AML-193 (cell line): ENCODE data around the gene SUMF1.

Experiments used
- DNase-seq, 2 experiments: peaks; one replicate each; lab custom pipeline; 2025; lab: John Stamatoyannopoulos, UW

The SUMF1 gene

DNA sequence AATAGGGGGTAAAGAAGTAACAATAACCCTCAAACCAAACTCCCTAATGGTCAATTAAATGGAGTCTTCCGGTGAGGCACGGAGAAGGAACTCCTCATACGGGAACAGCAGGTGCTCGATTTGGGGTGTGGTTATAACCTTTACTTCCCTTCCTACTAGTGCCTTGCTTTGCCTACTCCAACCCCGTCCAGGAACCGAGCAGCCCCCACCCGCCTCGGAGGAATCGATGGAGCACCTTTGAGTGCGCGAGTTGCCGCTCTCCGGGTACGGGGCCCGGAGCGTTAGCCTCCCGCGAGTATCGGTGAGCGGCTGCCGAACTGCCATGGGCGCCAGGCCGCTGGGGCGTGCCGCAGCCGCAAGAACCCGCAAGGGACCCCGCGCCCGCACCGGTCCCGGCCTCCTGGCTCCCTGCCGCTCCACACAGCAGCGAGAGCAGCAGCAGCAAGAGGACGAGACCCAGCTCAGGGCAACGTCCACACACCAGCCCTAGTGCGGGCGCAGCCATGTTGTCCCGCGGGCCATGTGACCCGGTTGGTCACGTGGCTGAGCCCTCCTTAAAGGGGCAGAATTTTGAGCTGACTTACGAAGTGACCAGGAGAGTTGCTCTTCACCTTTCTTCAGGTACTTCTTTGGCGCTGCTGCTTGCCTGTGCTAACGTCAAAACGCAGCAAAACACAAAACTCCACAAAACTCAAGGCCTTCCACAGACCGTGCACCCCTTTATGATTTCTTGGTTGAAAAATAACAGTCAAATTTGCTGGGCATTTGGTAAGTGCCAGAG is at the start of gene SUMF1:
SUMF1 (minus strand) TSS at position 529 of the 781 bp plus-strand sequence; CDS start at position 505, 24 bp downstream.
- DNase-seq, result peak; percentile 72 to 76

DNA sequence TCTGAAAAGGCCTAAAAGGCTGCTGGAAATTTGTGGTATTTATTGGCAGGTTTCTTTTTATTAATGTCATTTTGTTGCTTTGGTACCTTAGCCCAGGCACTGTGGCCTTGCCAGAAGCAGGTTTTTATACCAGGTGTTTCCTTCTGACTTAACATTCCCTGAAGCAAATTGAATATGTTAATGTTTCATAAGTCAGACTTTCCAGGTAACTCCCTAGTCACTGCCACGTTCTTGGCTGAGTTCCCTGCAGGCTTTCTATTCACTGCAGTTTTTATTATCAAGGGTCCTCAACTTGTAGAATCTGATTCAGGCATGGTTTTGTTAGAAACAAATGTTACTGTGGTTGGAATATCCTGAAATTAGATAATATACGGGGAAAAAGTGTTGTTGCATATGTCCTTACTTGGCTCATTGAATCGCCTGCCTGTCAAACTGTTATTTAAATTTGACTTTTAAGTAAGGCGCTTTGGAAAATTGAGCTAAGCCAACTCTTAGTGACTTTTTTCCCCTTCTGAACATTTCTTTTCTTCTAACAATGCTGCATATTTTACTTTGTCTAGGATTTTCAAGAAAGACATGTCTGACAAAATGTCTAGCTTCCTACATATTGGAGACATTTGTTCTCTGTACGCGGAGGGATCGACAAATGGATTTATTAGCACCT is 49.0 kb upstream of the SUMF1 start:
- no peak for DNase-seq

DNA sequence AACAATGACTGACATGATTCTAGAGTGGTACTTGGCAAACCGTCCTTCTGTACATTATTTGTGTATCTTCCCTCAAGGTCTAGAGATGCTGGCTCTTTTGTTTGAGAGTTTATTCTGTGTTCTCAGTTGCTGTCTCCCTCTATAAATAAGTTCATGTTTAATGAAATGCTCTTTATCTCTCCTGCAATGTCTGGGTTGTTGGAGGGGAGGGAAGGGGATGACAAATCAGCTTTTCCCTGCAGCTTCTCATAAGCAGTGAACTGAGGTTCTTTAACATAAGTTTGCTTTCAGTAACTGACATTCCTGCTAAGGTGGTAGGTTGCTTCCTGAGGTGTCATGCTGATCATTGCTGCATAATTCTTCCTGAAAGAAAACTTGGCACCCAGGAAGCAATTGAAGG is 47.8 kb upstream of the SUMF1 start:
- DNase-seq, result no peak

DNA sequence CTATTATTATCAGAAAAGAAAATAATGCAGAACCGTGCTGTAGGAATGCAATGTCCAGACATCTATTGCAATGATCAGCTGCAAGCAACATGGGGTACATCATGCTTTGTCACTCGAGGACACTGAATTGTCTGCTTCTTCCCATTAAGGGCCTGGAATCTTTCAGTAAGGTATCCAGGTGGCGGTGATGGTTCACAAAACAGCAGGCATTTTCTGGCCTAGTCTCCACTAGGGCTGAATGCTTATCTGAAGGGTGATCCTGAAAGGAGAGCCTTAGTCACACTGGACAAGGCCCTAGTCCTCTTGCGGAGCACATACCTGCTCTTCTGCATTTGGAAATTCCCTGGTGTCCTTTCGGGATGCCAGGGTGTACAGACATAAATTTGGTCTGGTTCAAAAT is 47.3 kb upstream of the SUMF1 start:
- DNase-seq, result no peak

DNA sequence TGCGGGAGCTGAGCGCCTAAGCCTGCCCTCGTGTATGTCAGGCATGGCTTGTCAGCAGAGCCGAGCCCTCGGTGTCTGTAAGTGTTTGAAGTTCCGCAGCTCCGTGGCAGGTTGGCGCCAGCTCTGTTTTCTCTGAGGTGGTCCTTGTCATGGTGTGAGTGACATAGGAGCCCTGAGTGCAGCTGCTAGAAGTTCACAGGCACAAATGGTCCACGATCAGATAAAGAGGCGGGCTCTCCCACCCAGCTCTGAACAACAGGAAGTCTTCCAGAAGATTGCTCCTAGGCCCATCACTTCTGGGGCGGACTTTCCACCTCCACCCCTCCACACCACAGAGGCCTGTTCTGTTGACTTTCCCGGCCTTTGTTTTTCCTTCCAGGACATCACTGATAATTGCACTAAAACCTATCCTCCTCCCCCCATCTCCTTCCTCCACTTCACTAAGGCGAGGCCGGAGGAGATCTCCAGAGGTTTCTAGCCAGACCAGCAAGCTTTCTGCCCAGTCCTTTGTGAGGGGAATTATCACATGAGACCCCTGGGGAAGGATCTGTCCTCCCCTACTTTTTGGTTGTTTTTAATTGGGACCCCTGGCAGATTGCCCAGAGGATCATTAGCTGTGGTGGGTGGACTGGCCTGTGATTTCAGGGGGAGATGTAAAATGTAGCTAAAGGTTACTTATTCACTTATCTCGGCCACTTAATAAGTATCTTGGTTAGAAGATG is 46.0 kb upstream of the SUMF1 start:
- no peak for DNase-seq

DNA sequence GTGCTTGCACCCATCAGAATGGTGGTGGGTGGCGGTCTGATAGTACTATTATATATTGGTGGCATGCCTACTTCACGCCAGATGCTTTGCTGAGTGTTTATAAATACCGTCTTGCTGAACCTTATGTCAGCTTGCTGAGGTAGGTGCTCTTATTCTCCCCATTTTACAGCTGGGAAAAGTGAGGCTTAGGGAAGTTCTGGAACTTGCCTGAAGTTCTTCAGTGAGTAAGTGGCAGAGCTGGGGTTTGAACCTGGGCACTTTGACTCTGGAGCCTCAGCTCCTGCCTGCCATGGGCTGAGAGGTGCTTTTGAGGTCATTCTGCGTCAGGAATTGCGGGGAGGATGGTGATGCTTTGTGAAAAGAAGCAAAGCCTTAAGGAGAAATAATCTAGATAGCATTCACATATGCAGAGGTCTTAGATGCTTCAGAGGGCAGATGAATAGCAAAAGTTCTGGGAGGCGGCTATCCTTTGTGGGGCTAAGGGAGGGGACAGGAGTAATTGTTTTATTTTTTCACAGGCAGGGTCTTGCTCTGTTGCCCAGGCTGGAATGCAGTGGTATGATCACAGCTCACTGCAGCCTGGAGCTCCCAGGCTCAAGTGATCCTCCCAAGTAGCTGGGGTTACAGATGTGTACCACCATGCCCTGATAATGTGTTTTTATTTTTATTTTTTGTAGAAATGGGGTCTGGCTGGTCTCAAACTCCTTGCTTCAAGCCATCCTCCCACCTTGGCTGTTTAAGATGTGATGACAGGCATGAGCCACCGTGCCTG is 44.6 kb upstream of the SUMF1 start:
- DNase-seq, result no peak

DNA sequence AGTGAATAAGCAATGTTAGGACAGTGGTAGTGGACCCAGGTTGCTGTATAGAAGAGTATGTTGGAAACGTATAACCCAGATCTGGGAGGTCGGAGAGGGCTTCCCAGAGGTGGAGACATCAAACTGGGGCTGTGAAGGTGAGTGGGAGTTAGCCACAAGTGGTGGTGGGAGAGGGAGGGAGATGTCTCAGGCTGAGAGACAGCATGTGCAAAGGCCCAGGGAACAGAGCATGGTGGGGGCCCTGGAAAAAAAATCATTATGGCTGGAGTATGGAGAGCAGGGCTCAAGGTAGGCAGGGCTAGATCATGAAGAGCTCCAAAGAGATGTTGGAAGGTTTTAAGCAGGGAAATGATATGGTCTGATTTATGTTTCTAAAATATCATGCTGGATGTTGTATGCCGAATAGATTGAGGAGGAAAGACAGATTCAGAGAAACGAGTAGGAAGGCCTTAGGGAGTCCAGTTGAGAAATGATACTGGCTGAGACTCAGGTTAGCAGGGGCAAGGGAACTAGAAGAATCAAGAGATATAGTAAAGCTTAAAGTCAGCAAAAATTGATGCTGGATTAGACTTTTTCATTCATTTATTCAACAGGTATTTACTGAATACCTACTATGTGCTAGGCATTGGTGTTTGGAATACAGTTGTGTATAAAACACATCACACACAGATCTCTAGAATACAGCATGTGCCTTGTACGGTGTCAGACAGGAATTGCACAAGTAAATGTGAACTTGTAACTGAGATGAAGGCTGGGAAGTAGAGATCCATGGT is 43.1 kb upstream of the SUMF1 start:
- no peak for DNase-seq

DNA sequence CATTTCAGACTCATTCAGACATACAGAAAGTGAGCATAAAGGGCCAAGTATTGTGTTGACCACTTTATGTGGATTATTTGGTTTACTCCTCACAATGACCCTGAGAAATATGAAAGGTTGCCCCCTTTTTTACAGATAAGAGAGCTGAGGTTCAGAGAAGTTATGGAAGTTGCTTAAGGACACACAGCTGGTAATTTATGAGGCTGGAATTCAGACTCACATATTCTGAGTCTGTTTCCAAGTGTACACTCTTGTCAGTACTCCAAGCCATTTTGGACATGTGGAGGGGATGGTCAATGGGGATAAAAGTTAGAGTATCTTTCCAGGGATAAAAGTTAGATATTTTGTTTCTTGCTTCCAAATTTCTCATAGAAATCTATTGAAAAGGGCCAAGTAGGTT is 42.0 kb upstream of the SUMF1 start:
- no peak for DNase-seq

DNA sequence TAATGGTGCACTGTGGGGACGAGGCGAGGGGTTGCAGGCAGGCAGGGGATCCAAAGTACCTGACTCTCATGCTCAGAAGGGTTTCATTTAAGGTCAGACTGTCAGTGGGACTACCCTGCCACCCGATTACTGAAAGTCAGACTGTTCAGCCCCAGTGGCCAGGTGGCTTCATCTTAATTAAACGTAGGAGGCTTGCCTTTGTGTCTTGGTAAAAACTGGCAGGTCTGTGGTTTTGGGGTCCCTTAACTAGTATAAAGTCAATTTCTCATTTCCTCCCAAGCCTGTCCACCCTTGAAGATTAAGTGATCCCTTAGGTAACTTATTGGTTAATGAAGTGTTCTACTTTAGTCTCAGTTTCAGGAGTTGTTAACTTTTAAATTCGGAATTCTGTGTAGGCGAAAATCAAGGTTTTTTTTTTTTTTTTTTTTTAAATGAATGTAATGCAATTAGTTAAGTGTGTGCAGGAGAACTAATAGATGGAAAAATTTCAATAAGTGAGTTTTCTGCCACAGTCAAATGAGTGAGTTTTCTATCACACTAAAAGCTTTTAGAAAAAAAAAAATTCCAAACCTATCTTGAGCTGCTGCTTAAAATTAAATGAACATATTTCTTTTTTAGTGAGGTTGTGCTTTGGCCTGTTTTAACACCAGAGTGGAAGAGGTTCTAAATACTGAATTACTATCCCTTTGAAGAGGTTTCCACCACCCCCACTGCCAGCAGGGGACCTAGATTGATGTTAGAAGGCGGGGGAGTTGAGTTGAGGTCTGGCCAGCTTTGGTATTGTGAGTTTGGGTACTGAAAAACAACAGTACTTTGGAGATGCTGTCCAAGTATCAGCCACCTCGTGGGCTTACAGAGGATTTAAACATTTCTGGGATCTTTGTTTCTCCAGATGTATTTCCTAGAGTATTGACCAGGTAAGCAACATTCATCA is 41.2 kb upstream of the SUMF1 start:
- DNase-seq, result no peak

DNA sequence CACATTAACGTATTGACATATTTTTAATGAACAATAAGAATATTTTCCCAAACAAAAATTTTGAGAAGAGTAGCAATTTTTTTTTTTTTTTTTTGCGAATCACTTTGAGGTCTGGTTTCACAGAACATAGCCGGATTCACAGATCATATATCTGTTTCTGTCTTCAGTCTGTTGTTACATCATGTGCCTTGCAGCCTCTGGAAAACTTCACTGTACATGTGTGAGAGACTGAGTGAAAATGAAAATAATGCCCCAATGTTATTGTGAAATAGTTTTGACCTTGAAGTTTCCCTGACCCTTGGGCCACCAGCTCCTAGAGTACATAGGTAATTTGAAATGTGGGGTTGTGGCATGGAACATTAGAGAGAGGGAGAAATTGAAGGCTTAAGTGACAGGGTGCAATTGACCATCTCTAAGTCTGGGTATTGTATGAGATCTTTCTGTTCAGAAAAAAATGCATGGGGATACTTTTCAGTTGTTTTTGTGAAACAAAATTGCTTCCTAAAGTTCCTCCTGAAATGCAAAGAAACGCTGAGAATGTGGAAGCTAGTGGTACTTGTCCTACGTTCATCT is 40.0 kb upstream of the SUMF1 start:
- peak; percentile 24 to 45 for DNase-seq

DNA sequence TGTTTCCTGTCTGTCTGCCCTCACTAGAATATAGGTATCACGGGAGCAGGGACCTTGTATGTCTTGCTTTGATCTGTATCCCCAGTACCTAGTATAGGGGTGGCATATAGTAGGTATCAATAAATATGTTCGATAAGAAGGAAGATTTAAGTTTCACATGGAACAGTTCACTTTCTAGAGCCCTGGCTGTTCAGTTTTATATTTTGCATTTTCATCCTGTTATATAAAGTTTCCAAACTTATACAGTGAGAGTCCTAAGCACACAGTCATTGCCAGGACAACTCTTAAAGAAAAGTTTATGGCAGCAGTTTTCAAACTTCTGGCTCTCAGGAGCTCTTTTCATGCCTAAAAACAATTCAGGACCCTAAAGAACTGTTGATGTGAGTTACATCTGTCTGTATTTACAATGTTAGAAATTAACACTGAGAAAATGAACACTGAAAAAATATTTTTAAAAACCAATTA is 39.5 kb upstream of the SUMF1 start:
- no peak for DNase-seq

DNA sequence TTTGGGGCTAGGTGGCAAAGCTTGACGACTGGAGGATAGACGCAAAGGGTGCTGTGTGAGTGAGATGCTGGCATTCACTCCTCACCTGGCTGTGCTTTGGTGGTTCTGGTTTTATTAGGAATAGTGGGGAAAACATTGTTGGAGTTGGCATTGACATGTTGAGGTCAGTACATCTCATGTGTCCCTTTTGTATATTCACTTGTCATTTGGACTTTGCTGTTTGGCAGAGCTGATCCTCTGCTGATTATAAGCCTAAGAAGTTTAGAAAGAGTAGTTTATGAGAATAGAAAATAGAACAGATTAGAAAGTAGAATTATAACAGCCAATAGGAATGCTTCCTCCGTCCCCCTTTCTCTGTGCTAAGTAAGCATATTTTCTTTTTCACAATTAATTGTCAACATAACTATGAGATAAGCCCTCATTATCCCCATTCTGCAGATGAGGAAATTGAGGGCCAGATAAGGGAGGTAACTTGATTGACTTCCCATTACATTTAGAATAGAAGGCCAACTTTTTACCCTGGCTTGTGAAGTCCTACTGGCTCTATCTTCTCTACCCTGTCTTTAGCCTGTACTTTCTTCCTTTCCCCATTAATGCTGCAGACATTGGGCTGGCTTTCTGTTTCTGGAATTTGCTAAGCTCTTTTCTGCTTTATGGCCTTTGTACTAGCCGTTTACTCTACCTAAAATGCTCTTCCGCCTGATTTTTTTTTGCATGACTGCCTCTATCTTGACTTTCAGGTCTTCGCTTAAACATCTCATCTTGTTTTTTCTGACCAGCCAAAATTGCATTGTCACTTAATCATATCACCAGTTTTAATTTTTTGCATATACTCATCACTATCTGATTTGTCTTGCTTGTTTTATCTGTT is 38.9 kb upstream of the SUMF1 start:
- no peak for DNase-seq

DNA sequence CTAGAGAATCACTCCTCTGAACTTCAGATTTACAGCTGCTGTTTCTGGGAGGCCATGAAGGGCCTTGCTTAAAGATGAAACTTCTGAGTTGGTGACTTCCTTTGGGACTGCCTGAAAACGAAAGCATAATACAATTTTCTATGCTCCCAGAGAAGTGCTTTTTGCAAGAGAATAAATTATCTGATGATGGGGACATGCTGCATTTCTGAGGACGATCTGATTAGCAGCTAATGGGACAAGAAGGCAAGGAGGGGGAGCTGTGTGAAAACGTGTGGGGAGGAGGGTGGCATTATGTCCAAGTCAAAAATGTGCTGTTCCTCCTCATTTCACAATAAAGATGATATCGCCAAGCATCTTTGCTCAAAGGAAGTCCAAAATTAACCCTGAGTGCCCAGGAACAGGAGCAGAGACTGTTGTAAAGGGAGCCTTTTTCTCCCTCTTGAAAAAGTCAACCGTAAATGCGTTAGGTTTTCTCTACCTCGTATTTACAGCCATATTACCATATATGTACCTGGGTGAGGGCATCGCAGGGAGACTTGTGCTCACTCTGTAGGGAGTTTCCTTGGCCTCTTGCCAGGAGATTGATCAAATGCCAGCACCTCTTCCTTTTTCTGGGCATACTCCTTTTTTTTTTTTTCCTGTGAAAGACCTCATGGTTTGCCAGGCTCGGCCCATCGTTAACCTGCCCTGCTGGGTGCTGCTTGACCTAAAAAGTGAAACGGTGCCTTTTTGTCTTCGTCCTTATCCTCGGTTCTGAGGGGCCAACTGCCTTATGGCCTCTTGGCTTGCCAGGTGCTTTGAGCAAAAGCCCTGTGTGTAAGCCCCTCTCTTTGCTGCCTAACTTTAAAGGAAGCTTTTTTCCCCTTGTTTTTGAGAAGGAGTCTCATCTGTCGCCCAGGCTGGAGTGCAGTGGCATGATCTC is 37.5 kb upstream of the SUMF1 start:
- DNase-seq, result peak; percentile 69 to 73

DNA sequence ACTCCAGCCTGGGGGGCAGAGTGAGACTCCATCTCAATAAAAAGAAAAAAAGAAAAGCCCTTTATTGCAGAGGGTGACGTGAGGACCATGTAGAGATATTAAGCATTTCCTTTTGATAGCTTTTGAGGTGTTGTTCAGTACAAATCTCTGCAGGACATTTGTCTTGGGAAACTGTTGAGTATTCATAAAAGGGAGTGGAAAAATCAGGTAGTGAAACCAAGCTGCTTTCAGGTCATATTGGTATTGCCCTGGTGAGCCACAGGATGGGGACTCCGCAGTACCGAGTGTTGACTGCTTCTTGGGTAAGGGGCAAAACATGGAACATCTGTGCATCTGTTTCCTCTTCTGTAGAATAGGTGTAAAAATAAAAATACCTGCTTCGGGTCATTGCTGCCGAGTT is 36.0 kb upstream of the SUMF1 start:
- no peak for DNase-seq

DNA sequence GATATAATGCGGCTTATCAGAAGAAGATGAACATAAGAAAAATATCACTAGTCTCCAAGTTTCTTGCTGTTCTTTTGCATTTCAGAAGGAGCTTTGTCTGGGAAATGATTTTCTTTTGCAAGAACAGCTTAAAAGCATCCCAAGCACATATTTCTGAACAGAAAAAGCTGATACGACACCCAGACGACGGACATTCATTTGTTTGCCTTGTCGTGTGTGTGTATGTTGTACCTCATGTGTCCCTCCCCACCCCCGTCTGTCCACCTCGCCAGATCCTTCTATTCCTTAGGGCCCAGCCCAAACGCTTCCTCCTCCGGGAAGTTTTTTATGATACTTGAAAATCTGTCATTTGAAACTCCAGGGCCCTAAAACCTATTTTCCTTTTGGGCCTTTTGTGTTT is 34.9 kb upstream of the SUMF1 start:
- DNase-seq, result no peak

DNA sequence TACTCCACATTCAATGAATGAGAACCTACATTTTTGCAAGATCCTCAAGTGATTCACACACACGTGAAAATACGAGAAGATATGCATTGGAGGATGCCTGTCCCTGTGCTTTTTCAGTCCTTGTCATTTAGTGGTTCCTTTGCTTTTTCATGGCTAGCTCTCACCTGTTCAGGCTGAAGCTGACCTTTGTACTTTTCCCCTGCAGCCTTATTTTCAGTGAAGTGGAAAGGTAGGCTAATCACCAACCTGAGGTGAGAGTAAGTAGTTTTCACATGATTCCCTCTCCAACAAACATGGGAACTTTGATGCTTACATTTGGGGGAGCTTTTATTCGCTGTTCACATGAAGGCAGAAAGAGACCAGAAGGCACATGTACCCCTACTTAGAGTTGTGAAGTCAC is 34.4 kb upstream of the SUMF1 start:
- DNase-seq, result no peak

DNA sequence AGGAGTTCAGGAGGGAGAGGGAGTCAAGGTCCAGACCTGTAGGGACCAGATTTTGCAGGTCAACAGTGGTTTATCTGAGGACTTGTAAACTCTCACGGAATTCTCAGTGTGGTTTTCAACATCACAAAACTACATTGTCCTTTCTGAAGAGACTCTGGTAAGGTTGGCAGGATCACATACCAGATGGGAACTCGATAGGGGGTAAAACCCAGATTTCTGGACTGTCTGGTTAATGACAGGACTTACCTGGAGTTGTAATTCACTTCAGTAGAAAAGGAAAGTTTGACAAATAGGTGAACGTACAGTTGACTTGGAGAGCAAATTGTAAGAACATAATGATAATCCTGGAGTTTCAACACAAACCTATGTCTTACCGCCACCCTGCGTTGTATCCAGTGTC is 31.4 kb upstream of the SUMF1 start:
- no peak for DNase-seq

DNA sequence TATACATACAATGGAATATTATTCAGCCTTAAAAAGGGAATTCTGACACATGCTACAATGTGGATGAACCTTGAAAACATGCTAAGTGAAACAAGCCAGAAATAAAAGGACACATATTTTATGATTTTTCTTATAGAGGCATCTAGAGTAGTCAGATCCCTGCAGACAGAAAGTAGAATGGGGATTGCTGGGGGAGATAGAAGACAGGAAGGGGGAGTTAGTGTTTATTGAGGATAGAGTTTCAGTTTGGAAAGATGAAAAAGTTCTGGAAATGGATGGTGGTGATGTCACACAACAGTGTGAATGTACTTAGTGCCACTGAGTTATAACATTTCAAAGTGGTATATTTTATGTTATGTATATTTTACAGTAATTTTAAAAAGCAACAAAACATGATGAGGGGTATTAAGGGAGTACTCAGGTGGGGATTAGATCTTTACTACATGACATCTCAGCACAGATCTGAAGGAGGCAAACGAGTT is 30.8 kb upstream of the SUMF1 start:
- DNase-seq, result no peak
